ENCODE measurements around the gene AP1G1.

DNA sequence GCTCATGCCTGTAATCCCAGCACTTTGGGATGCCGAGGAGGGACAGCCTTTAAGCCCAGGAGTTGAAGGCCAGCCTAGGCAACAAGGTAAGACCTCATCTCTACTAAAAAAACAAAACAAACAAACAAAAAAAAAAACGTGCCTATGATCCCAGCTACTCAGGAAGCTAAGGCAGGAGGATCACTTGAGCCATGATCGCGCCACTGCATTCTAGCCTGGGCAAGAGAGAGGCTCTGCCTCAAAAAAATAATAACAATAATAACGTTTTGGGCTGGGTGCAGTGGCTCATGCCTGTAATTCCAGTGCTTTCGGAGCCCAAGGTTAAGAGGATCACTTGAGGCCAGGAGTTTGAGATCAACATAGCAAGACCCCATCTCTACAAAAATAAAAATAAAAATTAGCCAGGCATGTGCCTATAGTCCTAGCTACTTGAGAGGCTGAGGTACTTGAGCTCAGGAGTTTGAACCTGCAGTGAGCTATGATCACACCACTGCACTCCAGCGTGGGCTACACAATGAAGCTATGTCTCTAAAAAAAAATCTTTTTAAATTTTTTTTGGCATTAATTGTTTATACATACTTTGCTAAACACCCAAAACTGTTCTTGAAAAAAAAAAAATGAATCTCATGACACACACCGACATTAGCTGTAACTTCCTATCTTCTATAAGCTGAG is 87.4 kb downstream of the AP1G1 start:
- TF ChIP-seq, protein P1, sequence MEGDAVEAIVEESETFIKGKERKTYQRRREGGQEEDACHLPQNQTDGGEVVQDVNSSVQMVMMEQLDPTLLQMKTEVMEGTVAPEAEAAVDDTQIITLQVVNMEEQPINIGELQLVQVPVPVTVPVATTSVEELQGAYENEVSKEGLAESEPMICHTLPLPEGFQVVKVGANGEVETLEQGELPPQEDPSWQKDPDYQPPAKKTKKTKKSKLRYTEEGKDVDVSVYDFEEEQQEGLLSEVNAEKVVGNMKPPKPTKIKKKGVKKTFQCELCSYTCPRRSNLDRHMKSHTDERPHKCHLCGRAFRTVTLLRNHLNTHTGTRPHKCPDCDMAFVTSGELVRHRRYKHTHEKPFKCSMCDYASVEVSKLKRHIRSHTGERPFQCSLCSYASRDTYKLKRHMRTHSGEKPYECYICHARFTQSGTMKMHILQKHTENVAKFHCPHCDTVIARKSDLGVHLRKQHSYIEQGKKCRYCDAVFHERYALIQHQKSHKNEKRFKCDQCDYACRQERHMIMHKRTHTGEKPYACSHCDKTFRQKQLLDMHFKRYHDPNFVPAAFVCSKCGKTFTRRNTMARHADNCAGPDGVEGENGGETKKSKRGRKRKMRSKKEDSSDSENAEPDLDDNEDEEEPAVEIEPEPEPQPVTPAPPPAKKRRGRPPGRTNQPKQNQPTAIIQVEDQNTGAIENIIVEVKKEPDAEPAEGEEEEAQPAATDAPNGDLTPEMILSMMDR (IDR thresholded peaks at IDR 0.05; ENCODE audit: insufficient read depth, low read length, poor library complexity, severe bottlenecking), result no peak
- TF ChIP-seq EZH2phosphoT487 (conservative IDR thresholded peaks at IDR 0.05; ENCODE audit: low read length), result no peak

Data from SU-DHL-6 (cell line).